Measurements from ENCODE around the gene RFX2.
"Not testable (repeated sequence)": the region's sequence is repeated elsewhere in the genome, so short reads cannot be mapped to it uniquely, and the experiment has no call there.

GRCh38 chr19:6073233-6073632, 37.1 kb downstream of the RFX2 start:
- TF ChIP-seq CTCF (IDR thresholded peaks at IDR 0.05; ENCODE audit: insufficient read depth, low read length); REST (IDR thresholded peaks at IDR 0.05; ENCODE audit: insufficient replicate concordance, low read depth); POLR2AphosphoS5 (IDR thresholded peaks at IDR 0.05; ENCODE audit: low read depth); SPI1 (IDR thresholded peaks at IDR 0.05; ENCODE audit: borderline replicate concordance, low read depth): not testable (repeated sequence)
